Lower leg skin (tissue), 3 donors: ENCODE measurements around the gene ANKRD24.

Experiments
- CTCF ChIP-seq, 3 donors: fragments of 450-650 bp; IDR thresholded peaks; one replicate each; pipeline ENCODE4 v1.5.1; 2016; ENCODE audit warnings: antibody characterized with exemption in 3 of 3, mild to moderate bottlenecking in 3 of 3, moderate library complexity in 2 of 3
- POLR2A ChIP-seq, 2 donors: fragments of 450-650 bp; IDR thresholded peaks; one replicate each; pipeline ENCODE4 v1.6.1; 2016 to 2017; ENCODE audit warnings: antibody characterized with exemption in 2 of 2, mild to moderate bottlenecking in 1 of 2, moderate library complexity in 1 of 2

- TF ChIP-seq CTCF (IDR thresholded peaks at IDR 0.05) (no peak), POLR2A (IDR thresholded peaks at IDR 0.05) (no peak)
Observed at GRCh38 chr19:4258181-4258580, 75.7 kb downstream of the ANKRD24 start.
